Measurements from ENCODE around the gene EXT2. TPM values are rescaled to one million over a fixed set of nuclear protein-coding genes. Genes with fewer than 3 reads are reported as not detected.

Gene EXT2
- total and polyA plus RNA-seq, 2 of the 13 experiments (the other 11 are each of a cell fraction or from before 2014, with no cell fraction given): 61.5 to 68.7 TPM

DNA sequence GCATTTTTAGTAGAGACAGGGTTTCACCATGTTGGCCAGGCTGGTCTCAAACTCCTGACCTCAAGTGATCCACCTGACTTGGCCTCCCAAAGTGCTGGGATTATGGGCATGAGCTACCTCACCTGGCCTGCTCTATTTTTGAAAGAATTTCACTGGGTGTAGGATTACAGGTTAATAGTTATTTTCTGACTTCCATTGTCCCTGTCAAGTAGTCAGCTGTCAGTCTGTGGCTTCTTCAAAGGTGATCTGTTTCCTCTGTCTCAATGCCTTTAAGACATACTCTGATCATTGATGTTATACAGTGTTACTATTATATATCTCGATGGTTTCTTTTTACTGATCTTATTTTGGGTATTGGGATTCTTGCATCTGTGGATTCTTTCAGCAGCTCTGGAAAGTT lies 10.1 kb upstream of the EXT2 start:
- H3K4me2 ChIP-seq (ENCODE audit: low read depth, low read length): no peak overlapping the region
- POLR2A ChIA-PET: interaction anchor here (1.0 kb wide), 1 partner anchor 10 kb away, joined by 4 read pairs; the partner anchor contains the start of gene EXT2
- intact Hi-C loops (cut with micrococcal nuclease; ENCODE audit: unreplicated experiment) (no loop called here), in situ Hi-C loops (cut with HindIII; ENCODE audit: extremely low pct_ligation_motif_present, low pct_unique_long_range_greater_than_20kb) (no loop called here)
- H3K4me1 ChIP-seq (ENCODE audit: insufficient read depth, low read length): peaks cover 13% of the 10 kb centered on the region
- H2AFZ ChIP-seq (ENCODE audit: low read length): no peak overlapping the region
- no peaks in the 10 kb centered on the region for H4K20me1 ChIP-seq (ENCODE audit: insufficient read depth, low read length)
- H3K79me2 ChIP-seq (ENCODE audit: insufficient read depth, low read length): no peaks in the 10 kb centered on the region
- no TSS peak for BruUV-seq (replicated peaks)
- no peaks in the 10 kb centered on the region for H3K9me3 ChIP-seq (ENCODE audit: low read length)
- no peak overlapping the region for H3K4me3 ChIP-seq (replicated peaks in 1 of 3; ENCODE audit: insufficient read depth in 1 of 3, low read depth in 2 of 3, low read length in 3 of 3)
- DNase-seq (ENCODE audit: low spot score) (no peak), ATAC-seq (no peak), FAIRE-seq (no peak)
- TF ChIP-seq ZNF383 (CRISPR knock-in tag; IDR thresholded peaks at IDR 0.05; ENCODE audit: borderline replicate concordance): no peak
- peak; percentile 96 for TF ChIP-seq ZNF317 (CRISPR knock-in tag; IDR thresholded peaks at IDR 0.05)
- no peak for TF ChIP-seq CEBPG (CRISPR knock-in tag; IDR thresholded peaks at IDR 0.05)
- CTCF ChIA-PET (ENCODE audit: low intra/inter-chr PET ratio, low total read pairs): no interaction called here
- H3K36me3 ChIP-seq (replicated peaks in 1 of 2; ENCODE audit: control insufficient read depth in 1 of 2, insufficient read depth in 2 of 2, low read length in 2 of 2): no peaks in the 10 kb centered on the region
- no peak overlapping the region for H3K27ac ChIP-seq (ENCODE audit: extremely low read length, insufficient read depth, low read length)
- 59% methylated on average over 1 of the region's 1 CpG for WGBS (ENCODE audit: low lambda C conversion rate)
- H3K27me3 ChIP-seq (ENCODE audit: control insufficient read depth in 1 of 2, insufficient read depth in 2 of 2, low read length in 2 of 2): no peaks in the 10 kb centered on the region; a peak in 1 of 5 replicates
- H3K9ac ChIP-seq (ENCODE audit: insufficient read depth, low read depth, low read length): no peak overlapping the region

DNA sequence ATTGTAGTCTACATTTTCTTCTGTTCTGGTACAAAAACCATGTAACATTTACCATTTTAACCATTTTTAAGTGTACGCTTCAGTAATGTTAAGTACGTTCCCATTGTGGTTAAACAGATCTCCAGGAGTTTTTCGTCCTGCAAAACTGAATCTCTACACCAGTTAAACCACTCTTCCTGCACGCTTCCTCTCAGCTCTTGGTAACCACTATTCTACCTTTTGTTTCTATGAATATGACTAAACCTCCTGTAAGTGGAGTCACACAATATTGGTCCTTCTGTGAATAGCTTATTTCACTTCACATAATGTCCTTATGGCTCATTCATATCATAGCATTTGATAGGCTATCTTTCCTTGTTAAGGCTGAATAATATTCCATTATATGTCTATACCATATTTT lies 7.1 kb upstream of the EXT2 start:
- ATAC-seq: no peak
- TF ChIP-seq ZFP37 (CRISPR knock-in tag; IDR thresholded peaks at IDR 0.05; ENCODE audit: borderline replicate concordance) (no peak), MATR3 (CRISPR knock-in tag; IDR thresholded peaks at IDR 0.05) (no peak), BCL6 (CRISPR knock-in tag; IDR thresholded peaks at IDR 0.05) (no peak)
- H3K36me3 ChIP-seq (replicated peaks in 1 of 2; ENCODE audit: control insufficient read depth in 1 of 2, insufficient read depth in 2 of 2, low read length in 2 of 2): no peaks in the 10 kb centered on the region
- intact Hi-C loops (cut with micrococcal nuclease; ENCODE audit: unreplicated experiment) (no loop called here), in situ Hi-C loops (cut with HindIII; ENCODE audit: extremely low pct_ligation_motif_present, low pct_unique_long_range_greater_than_20kb) (no loop called here)
- H2AFZ ChIP-seq (ENCODE audit: low read length): no peak overlapping the region
- H3K79me2 ChIP-seq (ENCODE audit: insufficient read depth, low read length): no peaks in the 10 kb centered on the region
- H3K4me1 ChIP-seq (ENCODE audit: insufficient read depth, low read length): peaks cover under 1% of the 10 kb centered on the region; the same call in 1 of the 2 replicates
- CTCF ChIA-PET (ENCODE audit: low intra/inter-chr PET ratio, low total read pairs): no interaction called here
- H3K27ac ChIP-seq (ENCODE audit: extremely low read length, insufficient read depth, low read length): no peak overlapping the region
- FAIRE-seq: no peak
- no peaks in the 10 kb centered on the region for H3K27me3 ChIP-seq (ENCODE audit: control insufficient read depth in 1 of 2, insufficient read depth in 2 of 2, low read length in 2 of 2)
- H3K9me3 ChIP-seq (ENCODE audit: low read length): no peaks in the 10 kb centered on the region
- no TSS peak for BruUV-seq (replicated peaks)
- DNase-seq (ENCODE audit: low spot score): no peak
- 54% methylated on average over 4 of the region's 4 CpGs for WGBS (ENCODE audit: low lambda C conversion rate)
- H3K4me3 ChIP-seq (replicated peaks in 1 of 3; ENCODE audit: insufficient read depth in 1 of 3, low read depth in 2 of 3, low read length in 3 of 3): no peak overlapping the region
- no peak overlapping the region for H3K4me2 ChIP-seq (ENCODE audit: low read depth, low read length)
- POLR2A ChIA-PET: no interaction called here
- no peak overlapping the region for H3K9ac ChIP-seq (ENCODE audit: insufficient read depth, low read depth, low read length)
- H4K20me1 ChIP-seq (ENCODE audit: insufficient read depth, low read length): no peaks in the 10 kb centered on the region
